Measurements from ENCODE around the gene FBLN2. TPM values are rescaled to one million over a fixed set of nuclear protein-coding genes. Genes with fewer than 3 reads are reported as not detected.

FBLN2 gene
- total and polyA plus RNA-seq, 10 of the 15 experiments (the other 5 are each of a cell fraction or from before 2014, with no cell fraction given) = 0.03 to 0.41 (median 0.12) TPM; not detected in 2

- SMC1A ChIA-PET (ENCODE audit: uncharacterized antibody, unreplicated experiment) = no interaction called here
- H3K4me3 ChIP-seq = no peak overlapping the region
- FAIRE-seq = no peak
Measured at GRCh38 chr3:13628432-13628831, 79.5 kb downstream of the FBLN2 start.

More at GRCh38 chr3:13628432-13628831, 79.5 kb downstream of the FBLN2 start:
- H4K20me1 ChIP-seq (ENCODE audit: control insufficient read depth, insufficient read depth) = no peaks in the 10 kb centered on the region
- 35% methylated on average over 10 of the region's 10 CpGs for WGBS (ENCODE audit: insufficient coverage, insufficient replicate concordance, low lambda C conversion rate, missing lambda C conversion rate)
- DNase-seq (ENCODE audit: low read depth, low spot score) = no peak
- intact Hi-C loops (cut with micrococcal nuclease; ENCODE audit: unreplicated experiment) (no loop called here), in situ Hi-C loops (cut with MboI) (no loop called here)
- no peak for ATAC-seq
- H3K9me3 ChIP-seq (replicated peaks; ENCODE audit: control insufficient read depth, insufficient read depth, low read length) = no peaks in the 10 kb centered on the region
- no peaks in the 10 kb centered on the region for H3K27me3 ChIP-seq (replicated peaks in 1 of 2; ENCODE audit: control insufficient read depth in 2 of 2, insufficient read depth in 2 of 2, low read length in 1 of 2)
- POLR2A ChIA-PET = no interaction called here
- no peaks in the 10 kb centered on the region for H3K79me2 ChIP-seq (ENCODE audit: control insufficient read depth, insufficient read depth, low read length)
- CTCF ChIA-PET = no interaction called here
- TF ChIP-seq ZNF207 (IDR thresholded peaks at IDR 0.05; ENCODE audit: borderline replicate concordance) (no peak), E2F8 (IDR thresholded peaks at IDR 0.05; ENCODE audit: low read depth, partially characterized antibody) (no peak), NFIC (IDR thresholded peaks at IDR 0.05; ENCODE audit: low read depth, low read length) (no peak), POLR2A (IDR thresholded peaks at IDR 0.05; ENCODE audit: low read depth, low read length) (no peak), CREM (IDR thresholded peaks at IDR 0.05; ENCODE audit: low read depth) (no peak), ZNF217 (IDR thresholded peaks at IDR 0.05) (no peak), POU2F2 (IDR thresholded peaks at IDR 0.05; ENCODE audit: borderline replicate concordance, low read depth, low read length) (no peak), ZNF24 (IDR thresholded peaks at IDR 0.05) (no peak), SIN3A (IDR thresholded peaks at IDR 0.05; ENCODE audit: low read depth, low read length) (no peak), TCF12 (IDR thresholded peaks at IDR 0.05; ENCODE audit: low read depth, low read length) (no peak), MTA2 (IDR thresholded peaks at IDR 0.05; ENCODE audit: low read depth) (no peak)
- no peak overlapping the region for H3K4me2 ChIP-seq (ENCODE audit: control insufficient read depth, insufficient read depth)
- no peaks in the 10 kb centered on the region for H3K36me3 ChIP-seq (ENCODE audit: control insufficient read depth in 2 of 2, insufficient read depth in 2 of 2, low read length in 1 of 2)
- no peak overlapping the region for H3K9ac ChIP-seq (ENCODE audit: control insufficient read depth, insufficient read depth, low read length)
- BruUV-seq (replicated peaks) = no TSS peak
- RAD21 ChIA-PET (ENCODE audit: unreplicated experiment) = no interaction called here
- no peak overlapping the region for H3K27ac ChIP-seq (ENCODE audit: control insufficient read depth, insufficient read depth)
- no peaks in the 10 kb centered on the region for H3K4me1 ChIP-seq (ENCODE audit: control insufficient read depth, insufficient read depth, low read length)
- no peak overlapping the region for H2AFZ ChIP-seq (ENCODE audit: control insufficient read depth, low read depth, low read length)

Measured in GM12878 (cell line).